ENCODE results near the gene CDHR3.
"Not testable (repeated sequence)": the region's sequence is repeated elsewhere in the genome, so short reads cannot be mapped to it uniquely, and the experiment has no call there.

CDHR3 gene

GRCh38 chr7:105955651-105956466 lies 7.2 kb upstream of the CDHR3 start:
- in situ Hi-C loops (cut with MboI; ENCODE audit: low sequenced_read_pairs), result not testable (repeated sequence)

GRCh38 chr7:105958012-105958411 lies 5.1 kb upstream of the CDHR3 start:
- in situ Hi-C loops (cut with MboI; ENCODE audit: low sequenced_read_pairs), result no loop called here

- in situ Hi-C loops (cut with MboI; ENCODE audit: low sequenced_read_pairs), result no loop called here
These were observed 711 bp upstream of the CDHR3 start for GRCh38 chr7:105962353-105962752.

DNA sequence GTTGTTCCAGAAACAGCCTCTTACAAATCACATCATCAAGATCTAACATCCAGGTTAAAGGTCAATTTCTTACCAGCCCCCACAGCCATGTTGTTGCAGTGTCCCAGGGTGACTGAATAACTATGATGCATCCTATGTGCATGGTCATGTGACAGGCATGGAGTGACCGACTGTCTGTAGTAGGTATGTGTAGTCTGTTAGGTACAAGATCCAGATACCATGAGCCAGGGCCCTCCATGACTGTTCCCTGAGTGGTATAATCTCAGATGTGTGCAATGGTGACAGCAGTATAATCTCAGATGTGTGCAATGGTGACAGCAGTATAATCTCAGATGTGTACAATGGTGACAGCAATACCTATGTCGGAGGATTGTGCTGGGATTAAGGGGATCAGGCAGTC lies 8.8 kb downstream of the CDHR3 start:
- in situ Hi-C loops (cut with MboI; ENCODE audit: low sequenced_read_pairs), result no loop called here

GRCh38 chr7:105972276-105972675 lies 9.2 kb downstream of the CDHR3 start:
- in situ Hi-C loops (cut with MboI; ENCODE audit: low sequenced_read_pairs), result no loop called here

DNA sequence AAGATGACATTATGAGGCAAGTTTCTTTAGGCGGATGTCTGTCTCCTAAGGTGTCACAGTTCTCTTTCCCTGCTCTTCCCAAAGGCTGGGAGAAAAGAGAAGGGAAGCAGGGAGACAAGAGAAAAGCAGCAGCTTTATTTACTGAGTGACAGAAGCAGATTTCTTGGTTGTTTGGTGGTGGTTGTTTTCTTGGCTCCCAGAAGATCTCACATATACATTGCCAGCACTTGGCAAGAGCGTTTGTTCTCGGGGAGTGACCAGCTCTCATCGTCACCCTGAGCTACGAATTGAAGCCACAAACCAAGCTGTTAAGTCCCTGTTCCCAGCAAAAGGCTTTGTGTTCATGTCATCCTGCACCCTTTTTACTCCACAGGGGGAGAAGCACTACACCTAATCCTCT lies 11.4 kb downstream of the CDHR3 start:
- in situ Hi-C loops (cut with MboI; ENCODE audit: low sequenced_read_pairs), result no loop called here

GRCh38 chr7:105975770-105976417 lies 12.8 kb downstream of the CDHR3 start:
- in situ Hi-C loops (cut with MboI; ENCODE audit: low sequenced_read_pairs), result no loop called here

DNA sequence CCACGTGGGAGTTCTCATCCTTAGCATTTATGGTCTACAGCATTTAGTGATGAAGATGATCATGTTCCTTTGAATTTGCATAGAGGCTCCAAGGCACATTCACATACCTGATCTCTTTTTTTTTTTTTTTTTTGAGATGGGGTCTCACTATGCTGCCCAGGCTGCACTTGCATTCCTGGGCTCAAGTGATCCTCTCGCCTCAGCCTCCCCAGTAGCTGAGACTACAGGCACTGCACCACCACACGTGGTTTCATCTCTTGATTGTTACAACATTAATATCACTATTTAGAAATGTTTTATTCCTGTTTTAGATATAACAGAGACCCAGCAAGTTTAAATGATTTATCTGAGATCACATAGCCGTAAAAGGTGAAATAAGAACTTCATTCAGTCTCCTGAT lies 13.8 kb downstream of the CDHR3 start:
- in situ Hi-C loops (cut with MboI; ENCODE audit: low sequenced_read_pairs), result no loop called here

DNA sequence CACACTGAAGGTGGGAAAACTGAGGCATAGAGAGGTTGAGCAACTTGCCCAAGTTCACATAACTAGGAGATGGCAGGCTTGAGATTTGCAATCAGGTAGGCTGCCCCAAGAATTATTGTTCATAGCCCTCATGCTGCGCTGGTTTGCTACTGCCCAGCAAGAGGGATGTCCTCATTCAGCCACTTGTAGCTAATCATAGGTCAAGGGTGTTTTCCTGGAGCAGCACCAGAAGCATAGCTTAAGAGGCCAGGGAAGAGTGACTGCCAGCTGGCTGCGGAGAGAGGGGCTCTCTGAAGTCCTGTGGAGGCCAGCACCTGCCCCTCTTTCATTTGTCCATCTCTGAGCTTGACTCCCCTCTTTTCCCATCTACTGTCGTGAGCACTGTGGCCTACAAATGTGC lies 15.0 kb downstream of the CDHR3 start:
- in situ Hi-C loops (cut with MboI; ENCODE audit: low sequenced_read_pairs), result no loop called here

- in situ Hi-C loops (cut with MboI; ENCODE audit: low sequenced_read_pairs), result no loop called here
These were observed 15.9 kb downstream of the CDHR3 start for GRCh38 chr7:105978974-105979373.

DNA sequence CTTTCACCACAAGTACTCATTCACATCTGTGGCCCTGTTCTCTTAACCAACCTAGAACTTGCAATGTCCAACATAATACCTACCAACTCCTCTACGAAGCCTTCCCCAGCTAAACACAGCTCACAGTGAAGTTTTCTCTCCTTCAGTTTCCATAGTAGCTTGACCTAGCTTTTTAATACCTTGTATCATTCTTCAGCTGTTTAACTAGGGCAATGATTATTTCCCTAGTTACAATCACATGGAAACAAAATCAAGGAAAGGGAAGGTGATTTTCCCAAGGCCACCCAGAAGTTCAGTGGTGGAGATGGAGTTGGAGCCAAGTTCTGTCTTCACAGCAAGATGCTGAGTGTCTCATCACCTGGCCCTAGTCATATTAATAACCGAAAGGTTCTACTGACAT lies 16.3 kb downstream of the CDHR3 start:
- in situ Hi-C loops (cut with MboI; ENCODE audit: low sequenced_read_pairs), result no loop called here

- in situ Hi-C loops (cut with MboI; ENCODE audit: low sequenced_read_pairs), result no loop called here
These were observed 17.8 kb downstream of the CDHR3 start for GRCh38 chr7:105980645-105981396.

DNA sequence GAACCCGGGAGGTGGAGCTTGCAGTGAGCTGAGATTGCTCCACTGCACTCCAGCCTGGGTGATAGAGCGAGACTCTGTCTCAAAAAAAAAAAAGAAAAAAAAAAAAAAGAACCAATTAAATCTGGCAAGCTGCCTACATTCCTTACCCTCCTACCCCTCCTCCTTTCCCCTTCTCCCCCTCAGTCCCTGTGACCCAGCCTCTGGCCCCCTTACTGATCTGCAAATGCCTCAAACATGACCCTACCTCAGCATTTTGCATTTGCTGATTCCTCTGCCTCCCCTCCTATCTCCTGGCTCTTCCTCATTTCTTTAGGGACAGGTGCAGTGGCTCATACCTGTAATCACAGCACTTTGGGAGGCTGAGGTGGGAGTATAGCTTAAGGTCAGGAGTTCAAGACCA lies 19.3 kb downstream of the CDHR3 start:
- in situ Hi-C loops (cut with MboI; ENCODE audit: low sequenced_read_pairs), result no loop called here

GRCh38 chr7:105984808-105985207 lies 21.7 kb downstream of the CDHR3 start:
- in situ Hi-C loops (cut with MboI; ENCODE audit: low sequenced_read_pairs), result not testable (repeated sequence)

GRCh38 chr7:105985229-105985628 lies 22.2 kb downstream of the CDHR3 start:
- in situ Hi-C loops (cut with MboI; ENCODE audit: low sequenced_read_pairs), result no loop called here

- in situ Hi-C loops (cut with MboI; ENCODE audit: low sequenced_read_pairs), result no loop called here
These were observed 22.7 kb downstream of the CDHR3 start for GRCh38 chr7:105985672-105986215.

DNA sequence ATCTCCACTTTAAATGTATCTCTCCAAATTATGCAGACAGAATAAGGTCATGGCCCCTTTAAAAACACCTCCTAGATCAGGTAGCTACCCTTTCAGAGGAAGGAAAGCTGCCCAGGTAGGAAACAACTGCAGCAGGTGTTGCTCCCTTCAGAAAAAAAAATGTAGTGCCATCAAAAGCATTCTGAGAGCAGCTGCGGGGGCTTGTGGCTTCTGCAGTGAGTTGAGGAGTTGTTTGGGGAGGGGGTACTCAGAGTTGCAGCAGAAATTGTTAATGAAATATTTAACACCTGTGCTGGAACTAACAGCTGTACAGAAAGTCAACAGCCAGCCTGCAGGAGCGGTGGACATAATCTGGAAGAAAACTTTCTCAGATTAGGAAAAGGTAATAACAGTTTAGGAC lies 24.0 kb downstream of the CDHR3 start:
- in situ Hi-C loops (cut with MboI; ENCODE audit: low sequenced_read_pairs), result no loop called here

- in situ Hi-C loops (cut with MboI; ENCODE audit: low sequenced_read_pairs), result no loop called here
These were observed 25.2 kb downstream of the CDHR3 start for GRCh38 chr7:105988276-105988675.

DNA sequence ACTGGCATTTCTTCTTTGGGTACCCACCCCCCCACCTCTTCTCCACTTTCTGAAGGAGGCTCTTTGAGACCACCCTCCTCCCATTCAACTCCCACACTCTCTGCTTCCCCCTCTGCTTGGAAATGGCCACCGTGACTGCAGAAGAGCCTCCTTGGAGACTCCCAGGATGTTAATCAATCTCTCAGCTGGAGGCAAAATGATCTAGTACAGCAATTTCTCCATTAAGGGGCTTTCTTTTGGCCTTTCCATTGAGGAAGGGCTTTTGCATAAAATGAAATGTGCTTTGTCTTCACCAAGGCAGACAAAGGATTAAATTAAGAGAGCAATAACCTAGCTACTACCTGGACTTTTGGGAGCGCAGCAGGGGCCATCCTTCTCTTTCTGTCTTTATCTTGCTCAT lies 26.1 kb downstream of the CDHR3 start:
- in situ Hi-C loops (cut with MboI; ENCODE audit: low sequenced_read_pairs), result no loop called here

DNA sequence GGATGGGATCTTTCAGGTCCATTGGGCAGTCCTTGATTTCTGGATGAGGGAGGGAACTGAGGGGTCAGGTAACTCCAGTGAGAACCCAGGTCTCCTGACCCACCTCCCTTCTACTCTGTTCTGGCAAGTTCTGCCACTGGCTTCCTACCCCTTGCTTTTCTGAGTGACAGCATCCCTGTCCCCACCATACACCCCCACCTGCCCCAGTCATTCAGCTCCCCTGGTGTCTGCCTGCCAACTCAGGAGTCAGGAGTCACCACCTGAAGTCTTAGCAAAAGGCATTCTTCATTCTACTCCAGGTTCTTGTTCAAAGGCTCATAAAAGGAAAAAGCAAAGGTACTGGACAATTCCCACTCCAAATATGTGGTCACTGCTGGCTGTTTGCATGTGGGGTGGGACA lies 26.6 kb downstream of the CDHR3 start:
- in situ Hi-C loops (cut with MboI; ENCODE audit: low sequenced_read_pairs), result no loop called here

GRCh38 chr7:105990141-105990540 lies 27.1 kb downstream of the CDHR3 start:
- in situ Hi-C loops (cut with MboI; ENCODE audit: low sequenced_read_pairs), result no loop called here
